ENCODE data around the gene SLAIN1. TPM values are rescaled to one million over a fixed set of nuclear protein-coding genes. Genes with fewer than 3 reads are reported as not detected.

Gene SLAIN1
- total RNA-seq, 1 experiment from 2014 or later = 2.4 TPM

DNA sequence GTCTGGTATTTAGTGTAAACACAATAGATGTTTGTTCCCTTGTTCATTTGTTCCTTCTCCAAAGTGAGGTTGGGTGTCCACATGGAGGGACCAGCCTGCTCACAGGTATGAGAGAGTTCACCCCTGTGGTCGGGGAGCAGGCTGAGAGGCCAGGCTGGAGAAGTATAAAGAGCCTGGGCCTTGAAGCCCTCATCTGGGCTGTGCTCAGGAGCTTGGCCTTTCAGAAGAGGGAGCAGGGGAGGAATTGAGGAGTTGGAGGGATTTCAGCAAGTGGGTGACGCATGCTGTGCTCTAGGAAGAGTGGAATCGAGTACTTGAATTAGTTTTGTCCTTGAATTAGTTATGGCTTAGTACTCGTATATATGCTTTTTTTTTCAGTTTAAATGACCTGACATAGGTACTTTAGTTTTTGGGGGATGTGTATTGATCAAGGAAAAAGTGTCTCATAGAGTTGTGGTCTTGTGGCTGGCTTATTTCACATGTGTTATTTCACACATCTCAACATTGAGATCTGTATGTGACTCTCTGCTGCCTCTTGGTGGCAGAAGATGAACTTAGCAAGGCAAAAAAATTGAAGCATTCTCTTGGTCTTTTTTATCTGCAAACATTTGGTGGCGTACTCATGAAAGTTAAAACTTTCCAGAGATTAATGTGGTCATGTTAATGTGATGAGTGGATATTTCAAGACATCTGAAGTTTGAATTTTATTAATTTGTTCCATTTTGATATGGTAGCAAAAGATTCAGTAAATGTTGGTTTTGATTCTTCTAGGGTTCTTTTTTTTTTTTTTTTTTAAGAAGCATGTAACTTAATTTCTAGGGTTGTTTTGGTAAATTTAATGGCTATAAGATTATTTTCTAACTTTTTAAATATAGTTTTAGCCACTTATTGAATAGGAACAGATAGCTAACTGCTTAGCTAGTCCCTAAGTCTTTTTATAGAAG is 54.3 kb downstream of the SLAIN1 start:
- DNase-seq (ENCODE audit: low spot score) = peak; percentile 33

DNA sequence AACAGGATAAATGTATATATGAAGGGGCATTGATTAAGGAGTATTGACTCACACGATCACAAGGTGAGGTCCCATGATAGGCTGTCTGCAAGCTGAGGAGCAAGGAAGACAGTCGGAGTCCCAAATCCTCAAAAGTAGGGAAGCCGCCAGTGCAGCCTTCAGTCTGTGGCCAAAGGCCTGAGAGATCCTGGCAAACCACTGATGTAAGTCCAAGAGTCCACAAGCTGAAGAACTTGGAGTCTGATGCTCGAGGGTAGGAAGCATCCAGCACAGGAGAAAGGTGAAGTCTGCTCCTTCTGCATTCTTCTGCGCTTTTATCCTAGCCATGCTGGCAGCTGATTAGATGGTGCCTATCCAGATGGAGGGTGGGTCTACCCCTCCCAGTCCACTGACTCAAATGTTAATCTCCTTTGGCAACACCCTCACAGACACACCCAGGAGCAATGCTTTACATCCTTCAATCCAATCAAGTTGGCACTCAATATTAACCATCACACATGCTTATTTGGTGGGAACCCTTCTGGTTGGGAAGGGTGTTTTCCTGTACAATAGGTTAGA is 55.1 kb downstream of the SLAIN1 start:
- DNase-seq (ENCODE audit: low spot score) = no peak

GRCh38 chr13:77760893-77761292 is 63.4 kb downstream of the SLAIN1 start:
- no peak for DNase-seq (ENCODE audit: low spot score)

- no peak for DNase-seq (ENCODE audit: low spot score)
Observed at GRCh38 chr13:77767413-77767812, 69.9 kb downstream of the SLAIN1 start.

- no peak for DNase-seq (ENCODE audit: low spot score)
Observed at GRCh38 chr13:77774181-77774580, 76.7 kb downstream of the SLAIN1 start.

- no peak for DNase-seq (ENCODE audit: low spot score)
Observed at GRCh38 chr13:77776704-77777103, 79.2 kb downstream of the SLAIN1 start.

- DNase-seq (ENCODE audit: low spot score) = peak; percentile 26
Observed at GRCh38 chr13:77779552-77780272, 82.2 kb downstream of the SLAIN1 start.

GRCh38 chr13:77781808-77782207 is 84.3 kb downstream of the SLAIN1 start:
- no peak for DNase-seq (ENCODE audit: low spot score)

GRCh38 chr13:77784515-77784914 is 87.0 kb downstream of the SLAIN1 start:
- no peak for DNase-seq (ENCODE audit: low spot score)

GRCh38 chr13:77786695-77787287 is 89.3 kb downstream of the SLAIN1 start:
- no peak for DNase-seq (ENCODE audit: low spot score)

DNA sequence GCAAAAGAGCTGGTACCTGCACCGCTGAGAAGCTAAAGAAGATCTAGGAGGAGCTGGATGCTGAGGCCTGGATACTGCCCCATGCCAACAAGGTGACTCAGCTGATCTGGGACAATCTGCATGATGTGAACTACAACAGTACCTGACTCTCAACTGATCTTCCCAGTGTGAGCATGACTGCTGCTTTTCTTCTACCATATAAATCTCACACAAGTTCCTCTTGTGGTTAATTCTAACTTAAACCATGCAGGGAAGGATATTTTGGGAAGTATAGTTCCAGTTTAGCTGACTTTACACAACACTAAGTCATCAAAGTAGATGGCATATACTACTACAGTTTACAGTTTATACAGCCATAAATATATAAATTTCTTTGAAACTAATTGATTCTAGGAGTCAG is 91.9 kb downstream of the SLAIN1 start:
- no peak for DNase-seq (ENCODE audit: low spot score)

DNA sequence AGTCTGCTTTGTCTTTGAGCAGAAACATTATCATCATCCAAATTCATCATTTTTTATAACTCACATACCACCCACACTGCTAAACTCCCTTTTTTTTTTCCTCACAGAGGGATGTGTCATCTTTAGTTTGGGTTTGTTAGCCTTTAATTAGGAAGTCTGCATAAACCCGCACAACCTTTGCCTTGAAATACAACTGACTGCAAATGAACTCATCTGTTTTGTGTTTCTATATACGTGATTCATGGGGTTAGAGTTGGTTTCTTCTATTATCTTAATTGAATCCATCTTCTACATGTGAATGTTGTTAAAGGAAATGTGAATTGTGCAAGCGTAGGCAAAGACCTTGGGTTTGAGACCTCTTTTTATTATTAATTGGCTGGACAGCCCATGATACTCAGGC is 102.7 kb downstream of the SLAIN1 start:
- no peak for DNase-seq (ENCODE audit: low spot score)

DNA sequence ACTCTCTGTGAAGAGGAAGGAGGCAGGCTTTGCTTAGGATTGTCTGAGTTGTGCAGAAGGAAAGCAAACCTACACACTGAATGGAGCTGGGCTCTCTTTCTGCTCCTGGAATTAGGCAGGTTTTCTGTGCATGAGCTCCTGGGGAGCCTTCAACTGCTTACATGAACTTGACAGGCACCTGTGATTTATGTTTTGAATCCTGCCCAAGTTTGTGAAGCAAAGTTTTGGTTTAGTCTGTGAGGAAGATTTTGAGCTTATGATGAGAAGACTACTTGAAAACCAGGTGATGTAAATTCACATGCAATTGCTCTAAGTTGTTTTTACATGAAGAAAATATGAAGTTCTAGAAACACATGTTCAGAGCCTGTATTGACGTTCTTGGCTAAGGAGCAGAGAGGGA is 109.0 kb downstream of the SLAIN1 start:
- DNase-seq (ENCODE audit: low spot score) = no peak

GRCh38 chr13:77807431-77808135 is 110.1 kb downstream of the SLAIN1 start:
- no peak for DNase-seq (ENCODE audit: low spot score)

DNA sequence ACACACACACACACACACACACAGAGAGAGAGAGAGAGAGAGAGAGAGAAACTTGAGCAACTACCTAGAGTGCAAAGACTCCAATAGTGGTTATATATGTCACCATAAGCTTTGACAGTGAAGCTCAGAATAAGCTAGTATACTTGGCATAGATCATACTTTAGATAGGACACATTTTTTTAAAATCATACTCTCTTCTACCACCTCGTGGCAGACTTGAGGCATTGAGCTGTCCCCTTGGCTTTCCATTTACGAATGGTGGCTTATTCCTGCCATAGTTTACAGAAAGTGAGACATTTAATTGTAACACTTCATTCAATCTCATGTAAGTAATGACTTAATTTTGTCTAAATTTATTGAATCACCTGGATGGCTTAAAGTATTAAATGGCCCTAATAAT is 112.9 kb downstream of the SLAIN1 start:
- peak; percentile 8 for DNase-seq (ENCODE audit: low spot score)

DNA sequence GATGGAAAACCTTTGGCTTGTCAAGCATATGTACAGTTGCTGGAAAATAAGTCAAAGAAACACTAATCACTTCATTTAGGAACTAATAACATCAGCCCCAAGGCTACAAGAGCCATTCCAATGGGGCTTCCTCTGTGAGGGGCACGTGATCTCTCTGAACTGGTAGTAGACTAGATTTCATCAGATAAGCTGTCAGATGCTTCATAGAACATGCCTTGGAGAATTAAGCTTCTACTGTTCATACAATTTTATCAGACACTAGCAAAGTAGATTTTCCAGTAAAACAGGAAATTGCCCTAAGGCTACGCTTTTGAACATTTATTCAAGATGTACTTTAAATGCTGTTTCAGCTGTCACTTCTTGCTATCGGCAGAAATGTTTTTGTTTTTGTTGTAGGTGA is 113.4 kb downstream of the SLAIN1 start:
- DNase-seq (ENCODE audit: low spot score) = no peak

DNA sequence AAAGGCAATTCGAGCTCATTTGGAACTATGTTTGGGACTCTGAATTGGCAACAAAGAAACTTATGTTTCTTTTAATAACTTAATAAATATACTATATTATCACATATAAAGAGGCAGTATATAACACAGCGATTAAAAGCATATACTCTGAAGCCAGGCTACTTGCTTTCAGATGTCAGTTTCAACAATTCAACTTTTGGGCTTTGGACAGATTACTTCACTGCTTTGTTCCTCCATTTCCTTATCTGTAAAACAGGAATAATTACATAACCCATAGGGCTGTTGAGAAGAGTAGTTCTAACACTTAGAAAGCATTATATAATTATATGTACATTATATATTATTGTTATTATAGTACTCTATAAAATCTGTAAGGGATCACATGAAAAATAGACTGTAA is 113.9 kb downstream of the SLAIN1 start:
- no peak for DNase-seq (ENCODE audit: low spot score)

DNA sequence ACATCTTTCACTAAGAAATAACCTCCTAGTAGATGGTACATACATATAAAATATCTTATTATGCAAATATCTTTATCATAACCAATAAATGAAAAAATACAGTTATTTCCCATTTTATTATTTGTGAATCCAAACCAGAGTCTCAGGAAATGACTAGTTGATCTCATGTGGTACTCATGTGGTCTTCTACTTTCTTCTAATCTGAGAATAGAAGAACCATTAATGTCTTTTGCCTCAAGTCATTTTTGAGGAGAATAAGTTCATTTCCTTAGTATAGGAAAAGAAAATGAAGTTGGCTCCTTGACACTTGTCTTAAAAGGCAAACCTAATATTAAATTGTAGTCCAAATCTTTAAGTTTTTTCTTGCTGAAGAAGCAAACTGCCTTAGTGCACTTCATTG is 114.5 kb downstream of the SLAIN1 start:
- no peak for DNase-seq (ENCODE audit: low spot score)
